K562 (cell line): ENCODE results near the gene ARSI.

Experiments
- CHD4 ChIP-seq: fragments of 200-600 bp; sonication (generic); IDR thresholded peaks from 3 replicates; pipeline ENCODE4 v1.6.1; 2012; ENCODE audit warnings: low read depth, mild to moderate bottlenecking, mixed read lengths, low read length, inconsistent platforms; ENCODE audit not compliant: insufficient read depth, insufficient replicate concordance, poor library complexity, severe bottlenecking
- CTCF ChIP-seq, 3 experiments: IDR thresholded peaks in 2 of 3; conservative IDR thresholded peaks in 1 of 3; 2 replicates each; pipeline ENCODE4 v1.5.1; 2011 to 2012; ENCODE audit warnings: low read length in 3 of 3, mild to moderate bottlenecking in 3 of 3, control low read depth in 2 of 3, improper control_type of control experiment in 1 of 3, inconsistent platforms in 1 of 3, low read depth in 1 of 3, mixed read lengths in 1 of 3, moderate library complexity in 1 of 3; ENCODE audit not compliant: insufficient read depth in 2 of 3
- ETS1 ChIP-seq: conservative IDR thresholded peaks from 2 replicates; pipeline ENCODE4 v1.6.1; 2011; ENCODE audit warnings: low read depth, mild to moderate bottlenecking, low read length; ENCODE audit not compliant: control insufficient read depth
- FOXK1 ChIP-seq: sonication (generic); formaldehyde crosslinking; IDR thresholded peaks from 2 replicates; pipeline ENCODE4 v1.8.0; 2022; ENCODE audit warnings: missing genetic modification reagents, mild to moderate bottlenecking, borderline replicate concordance
- KDM4B ChIP-seq, 2 experiments: fragments of 450-650 bp in 1 of 2; sonication (generic) in 1 of 2; IDR thresholded peaks; 2 replicates each; pipeline ENCODE4 v1.6.1; 2016 to 2017; ENCODE audit warnings: borderline replicate concordance in 2 of 2, antibody characterized with exemption in 1 of 2, low read depth in 1 of 2, mild to moderate bottlenecking in 1 of 2
- TARDBP ChIP-seq: fragments of 450-650 bp; IDR thresholded peaks from 2 replicates; pipeline ENCODE4 v1.6.1; 2016
- TSC22D4 ChIP-seq: fragments of 450-650 bp; IDR thresholded peaks from 2 replicates; pipeline ENCODE4 v1.6.1; 2016; ENCODE audit warnings: missing genetic modification characterization, missing biosample characterization, control low read depth
- ZBTB17 ChIP-seq: fragments of 450-650 bp; formaldehyde crosslinking; IDR thresholded peaks from 2 replicates; pipeline ENCODE4 v1.4.0; 2020; ENCODE audit warnings: mild to moderate bottlenecking
- ZBTB33 ChIP-seq: sonication (generic); formaldehyde crosslinking; IDR thresholded peaks from 2 replicates; pipeline ENCODE4 v1.8.1; 2023; ENCODE audit warnings: mild to moderate bottlenecking, missing genetic modification reagents
- ZNF644 ChIP-seq: fragments of 200-800 bp; sonication (Bioruptor generic); IDR thresholded peaks from 2 replicates; pipeline ENCODE4 v1.6.1; 2016; ENCODE audit warnings: low read depth, missing genetic modification characterization, missing compliant biosample characterization

- no peak for TF ChIP-seq FOXK1
- no peak for TF ChIP-seq ZBTB33 (CRISPR knock-in tag)
- TF ChIP-seq ETS1 = no peak
- no peak for TF ChIP-seq TARDBP
- no peak for TF ChIP-seq ZNF644
- TF ChIP-seq CTCF (IDR thresholded peaks at IDR 0.05 in 2 of 3, conservative IDR thresholded peaks at IDR 0.05 in 1 of 3; ENCODE audit: insufficient read depth in 2 of 3, low read depth in 1 of 3, low read length in 3 of 3) = no peak
- no peak for TF ChIP-seq ZBTB17 (CRISPR knock-in tag)
- no peak for TF ChIP-seq KDM4B (IDR thresholded peaks at IDR 0.05; ENCODE audit: borderline replicate concordance in 2 of 2, low read depth in 1 of 2)
- no peak for TF ChIP-seq TSC22D4 (tag)
- TF ChIP-seq CHD4 = no peak
Measured at GRCh38 chr5:150258130-150258529, 44.6 kb downstream of the ARSI start.
